GM18870 (cell line): Measurements from ENCODE around the gene YIF1B.
"Not testable (repeated sequence)": the region's sequence is repeated elsewhere in the genome, so short reads cannot be mapped to it uniquely, and the experiment has no call there.

ENCODE experiments used
- ATAC-seq: cut with Tn5 transposase; IDR thresholded peaks from one replicate; pipeline ENCODE4 v1.9.1; 2021; ENCODE audit warnings: moderate library complexity; ENCODE audit not compliant: unreplicated experiment

Gene YIF1B

GRCh38 chr19:38277969-38278680 is 37.6 kb downstream of the YIF1B start:
- ATAC-seq: no peak

- ATAC-seq: no peak
Measured at GRCh38 chr19:38277549-38277948, 38.2 kb downstream of the YIF1B start.

GRCh38 chr19:38276942-38277517 is 38.7 kb downstream of the YIF1B start:
- ATAC-seq: no peak

- ATAC-seq: no peak
Measured at GRCh38 chr19:38274739-38275138, 41.0 kb downstream of the YIF1B start.

- no peak for ATAC-seq
Measured at GRCh38 chr19:38273499-38273898, 42.2 kb downstream of the YIF1B start.

- ATAC-seq: no peak
Measured at GRCh38 chr19:38270587-38271167, 45.1 kb downstream of the YIF1B start.

GRCh38 chr19:38268539-38268938 is 47.2 kb downstream of the YIF1B start:
- no peak for ATAC-seq

- no peak for ATAC-seq
Measured at GRCh38 chr19:38267761-38268483, 47.8 kb downstream of the YIF1B start.

GRCh38 chr19:38266981-38267597 is 48.7 kb downstream of the YIF1B start:
- no peak for ATAC-seq

GRCh38 chr19:38265921-38266429 is 49.8 kb downstream of the YIF1B start:
- ATAC-seq: no peak

GRCh38 chr19:38265213-38265861 is 50.4 kb downstream of the YIF1B start:
- no peak for ATAC-seq

GRCh38 chr19:38264486-38265212 is 51.1 kb downstream of the YIF1B start, which contains the start of gene SPINT2:
SPINT2 (plus strand) TSS chr19:38264573; CDS start chr19:38264893, 320 bp downstream.
- ATAC-seq: no peak

GRCh38 chr19:38263689-38264485 is 51.9 kb downstream of the YIF1B start:
- no peak for ATAC-seq

GRCh38 chr19:38262585-38263268 is 53.0 kb downstream of the YIF1B start:
- no peak for ATAC-seq

GRCh38 chr19:38261942-38262341 is 53.8 kb downstream of the YIF1B start:
- ATAC-seq: not testable (repeated sequence)

- no peak for ATAC-seq
Measured at GRCh38 chr19:38255383-38256014, 60.2 kb downstream of the YIF1B start.

- no peak for ATAC-seq
Measured at GRCh38 chr19:38253788-38254187, 62.0 kb downstream of the YIF1B start.
